ENCODE results near the gene LPAR1. TPM values are rescaled to one million over a fixed set of nuclear protein-coding genes. Genes with fewer than 3 reads are reported as not detected.
A peak's percentile ranks its signal among the peaks of the same experiment; 100 is the strongest.

Gene LPAR1
- total and polyA plus RNA-seq, 10 of the 15 experiments (the other 5 are each of a cell fraction or from before 2014, with no cell fraction given), result 3.3 to 12.9 (median 8.4) TPM

GRCh38 chr9:111078391-111079038 lies 40.2 kb upstream of the LPAR1 start (continued):
- TF ChIP-seq ATF3 (IDR thresholded peaks at IDR 0.05; ENCODE audit: borderline replicate concordance, extremely low read depth, low read depth, low read length), result no peak
- no peak for TF ChIP-seq USF2 (IDR thresholded peaks at IDR 0.05; ENCODE audit: borderline replicate concordance, low read depth, low read length)
- TF ChIP-seq BRCA1 (IDR thresholded peaks at IDR 0.05; ENCODE audit: low read depth, low read length), result no peak
- no peak for TF ChIP-seq NRF1 (conservative IDR thresholded peaks at IDR 0.05; ENCODE audit: low read depth, low read length)
- no peak for TF ChIP-seq TCF3 (IDR thresholded peaks at IDR 0.05; ENCODE audit: borderline replicate concordance, insufficient read depth, low read depth, low read length)
- no peak for TF ChIP-seq IRF4 (IDR thresholded peaks at IDR 0.05; ENCODE audit: low read depth, low read length)
- no peak for TF ChIP-seq SIN3A (IDR thresholded peaks at IDR 0.05; ENCODE audit: low read depth, low read length)
- TF ChIP-seq EED (IDR thresholded peaks at IDR 0.05; ENCODE audit: low read depth), result peak; percentile 89
- TF ChIP-seq BMI1 (IDR thresholded peaks at IDR 0.05; ENCODE audit: borderline replicate concordance), result peak; percentile 48; the same call in 1 of the 2 replicates
- TF ChIP-seq BCLAF1 (IDR thresholded peaks at IDR 0.05), result no peak
- peak; percentile 47 for TF ChIP-seq GATAD2B (conservative IDR thresholded peaks at IDR 0.05; ENCODE audit: low read depth)
- TF ChIP-seq RELB (IDR thresholded peaks at IDR 0.05; ENCODE audit: low read depth), result peak; percentile 88
- TF ChIP-seq ZNF687 (IDR thresholded peaks at IDR 0.05), result 0 out of 2 replicates have a peak, but pooled peaks have one; percentile 21
- peak; percentile 58; the same call in 1 of the 2 replicates for TF ChIP-seq FOXM1 (IDR thresholded peaks at IDR 0.05; ENCODE audit: low read depth, low read length)
- TF ChIP-seq RUNX3 (IDR thresholded peaks at IDR 0.05; ENCODE audit: low read length), result peak; percentile 76
- TF ChIP-seq EP300 (IDR thresholded peaks at IDR 0.05; ENCODE audit: borderline replicate concordance in 1 of 2, control insufficient read depth in 1 of 2, low read depth in 2 of 2, low read length in 2 of 2), result peak; percentile 25 to 43; a peak in 2 of 4 replicates
- TF ChIP-seq BACH1 (IDR thresholded peaks at IDR 0.05; ENCODE audit: borderline replicate concordance), result no peak
- peak; percentile 24; the same call in 1 of the 2 replicates for TF ChIP-seq GABPA (IDR thresholded peaks at IDR 0.05; ENCODE audit: low read depth)
- no peak for TF ChIP-seq SMARCA5 (IDR thresholded peaks at IDR 0.05)
- no peak for TF ChIP-seq KDM1A (IDR thresholded peaks at IDR 0.05; ENCODE audit: borderline replicate concordance)
- TF ChIP-seq JUNB (IDR thresholded peaks at IDR 0.05), result peak; percentile 67

All from GM12878 (cell line).